Osteoblast (primary cell): ENCODE measurements around the gene POLA1. TPM values are rescaled to one million over a fixed set of nuclear protein-coding genes. Genes with fewer than 3 reads are reported as not detected.

Source experiments
- DNase-seq: peaks from one replicate; pipeline ENCODE4 v3.0.0; 2011; ENCODE audit warnings: low spot score, mixed read lengths; ENCODE audit not compliant: insufficient read length; ENCODE audit errors: missing footprints
- H2AFZ ChIP-seq: 2 replicates; pipeline ENCODE4 v1.6.0; 2011; ENCODE audit warnings: mild to moderate bottlenecking, low read length
- H3K27ac ChIP-seq: 2 replicates; pipeline ENCODE4 v1.5.1; 2011; ENCODE audit warnings: mild to moderate bottlenecking, low read depth, low read length, moderate library complexity
- H3K27me3 ChIP-seq: 2 replicates; pipeline ENCODE4 v1.6.0; 2012; ENCODE audit warnings: mild to moderate bottlenecking, control low read depth, inconsistent platforms, low read length, moderate library complexity; ENCODE audit not compliant: insufficient read depth
- H3K36me3 ChIP-seq: 2 replicates; pipeline ENCODE4 v1.5.1; 2011; ENCODE audit warnings: mild to moderate bottlenecking, low read length, control low read depth, moderate library complexity; ENCODE audit not compliant: insufficient read depth
- H3K4me1 ChIP-seq: 2 replicates; pipeline ENCODE4 v1.5.1; 2011; ENCODE audit warnings: mild to moderate bottlenecking, low read length, control low read depth, moderate library complexity; ENCODE audit not compliant: insufficient read depth
- H3K4me2 ChIP-seq: 2 replicates; pipeline ENCODE4 v1.6.0; 2011; ENCODE audit warnings: mild to moderate bottlenecking, low read length; ENCODE audit not compliant: insufficient read depth
- H3K4me3 ChIP-seq: fragments of 200-600 bp; sonication (generic); 3 replicates; pipeline ENCODE4 v1.5.1; 2012; ENCODE audit warnings: mild to moderate bottlenecking, low read length, inconsistent platforms; ENCODE audit not compliant: insufficient read depth
- H3K79me2 ChIP-seq: 2 replicates; pipeline ENCODE4 v1.6.0; 2012; ENCODE audit warnings: mild to moderate bottlenecking, low read length, control low read depth, inconsistent platforms; ENCODE audit not compliant: insufficient read depth
- H3K9me3 ChIP-seq: 2 replicates; pipeline ENCODE4 v1.5.1; 2011; ENCODE audit warnings: low read depth, low read length, control low read depth
- H4K20me1 ChIP-seq: 2 replicates; pipeline ENCODE4 v1.6.0; 2012; ENCODE audit warnings: mild to moderate bottlenecking, low read length, control low read depth; ENCODE audit not compliant: insufficient read depth
- total RNA-seq: library from RNA; depleted of rRNA; stranded (reverse); fragments of >200 nt; gene quantifications from 2 replicates; pipeline ENCODE4 v1.2.3, GENCODE V29; 2012
- TF ChIP-seq, protein P1 (sequence below): IDR thresholded peaks from 2 replicates; pipeline ENCODE4 v1.5.1; 2011; ENCODE audit warnings: mild to moderate bottlenecking, low read depth, low read length, moderate library complexity; ENCODE audit errors: extremely low read depth

The POLA1 gene
- total RNA-seq, 1 donor: 11.9 TPM

DNA sequence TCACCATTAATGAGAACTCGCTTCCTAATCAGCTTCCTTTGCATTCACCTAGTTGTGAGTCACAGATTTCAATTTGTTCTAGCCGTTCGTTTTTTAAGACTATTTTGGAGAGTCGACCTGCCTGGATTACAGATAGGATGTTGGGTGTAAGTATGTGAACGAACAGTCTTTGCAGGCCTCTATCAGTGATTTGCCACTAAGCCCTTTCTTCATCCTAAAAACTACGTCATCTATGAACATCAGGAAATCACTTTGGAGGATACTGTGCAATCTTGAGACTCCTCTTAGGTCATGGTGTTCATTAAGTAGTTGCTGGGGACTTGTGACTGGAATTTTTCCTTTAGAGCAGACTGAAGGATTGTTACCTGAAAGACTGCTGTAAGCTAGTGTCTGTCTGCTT, 1.1 kb downstream of the POLA1 start:
- H3K4me2 ChIP-seq: peak overlapping the region; percentile 81
- peak overlapping the region; percentile 82 for H3K4me3 ChIP-seq
- DNase-seq: no peak
- H3K9me3 ChIP-seq: no peaks in the 10 kb centered on the region
- H3K36me3 ChIP-seq: no peaks in the 10 kb centered on the region
- TF ChIP-seq, protein P1, sequence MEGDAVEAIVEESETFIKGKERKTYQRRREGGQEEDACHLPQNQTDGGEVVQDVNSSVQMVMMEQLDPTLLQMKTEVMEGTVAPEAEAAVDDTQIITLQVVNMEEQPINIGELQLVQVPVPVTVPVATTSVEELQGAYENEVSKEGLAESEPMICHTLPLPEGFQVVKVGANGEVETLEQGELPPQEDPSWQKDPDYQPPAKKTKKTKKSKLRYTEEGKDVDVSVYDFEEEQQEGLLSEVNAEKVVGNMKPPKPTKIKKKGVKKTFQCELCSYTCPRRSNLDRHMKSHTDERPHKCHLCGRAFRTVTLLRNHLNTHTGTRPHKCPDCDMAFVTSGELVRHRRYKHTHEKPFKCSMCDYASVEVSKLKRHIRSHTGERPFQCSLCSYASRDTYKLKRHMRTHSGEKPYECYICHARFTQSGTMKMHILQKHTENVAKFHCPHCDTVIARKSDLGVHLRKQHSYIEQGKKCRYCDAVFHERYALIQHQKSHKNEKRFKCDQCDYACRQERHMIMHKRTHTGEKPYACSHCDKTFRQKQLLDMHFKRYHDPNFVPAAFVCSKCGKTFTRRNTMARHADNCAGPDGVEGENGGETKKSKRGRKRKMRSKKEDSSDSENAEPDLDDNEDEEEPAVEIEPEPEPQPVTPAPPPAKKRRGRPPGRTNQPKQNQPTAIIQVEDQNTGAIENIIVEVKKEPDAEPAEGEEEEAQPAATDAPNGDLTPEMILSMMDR: no peak
- H3K27me3 ChIP-seq: no peaks in the 10 kb centered on the region
- peaks cover 37% of the 10 kb centered on the region for H3K79me2 ChIP-seq
- no peak overlapping the region for H3K27ac ChIP-seq
- peak overlapping the region; percentile 25 for H2AFZ ChIP-seq
- no peaks in the 10 kb centered on the region for H4K20me1 ChIP-seq
- no peaks in the 10 kb centered on the region for H3K4me1 ChIP-seq

DNA sequence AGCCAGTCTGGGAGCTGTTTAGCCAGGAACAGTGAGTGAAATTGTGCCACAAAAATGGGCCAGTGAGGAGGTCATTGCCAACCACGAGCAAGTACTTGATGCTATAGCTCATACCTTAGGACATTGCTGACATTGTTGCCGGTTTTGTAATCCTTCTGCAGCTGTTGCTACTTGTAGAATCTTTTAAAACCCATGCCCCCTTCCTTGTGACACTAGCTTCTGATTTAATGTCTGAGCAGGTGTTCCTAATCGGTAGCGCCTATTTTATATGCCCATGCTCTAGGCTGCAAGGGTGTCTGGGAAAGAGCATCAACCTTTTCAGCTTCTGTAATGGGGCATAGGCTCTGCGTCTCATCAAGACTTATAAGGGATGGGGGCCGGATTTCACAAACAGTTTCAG, 2.6 kb downstream of the POLA1 start:
- no peak overlapping the region for H3K4me3 ChIP-seq
- no peak for DNase-seq
- H3K27me3 ChIP-seq: no peaks in the 10 kb centered on the region
- H4K20me1 ChIP-seq: no peaks in the 10 kb centered on the region
- peaks cover 37% of the 10 kb centered on the region for H3K79me2 ChIP-seq
- no peaks in the 10 kb centered on the region for H3K9me3 ChIP-seq
- no peaks in the 10 kb centered on the region for H3K4me1 ChIP-seq
- no peak overlapping the region for H2AFZ ChIP-seq
- no peak overlapping the region for H3K27ac ChIP-seq
- TF ChIP-seq, protein P1: no peak
- no peak overlapping the region for H3K4me2 ChIP-seq
- H3K36me3 ChIP-seq: no peaks in the 10 kb centered on the region

DNA sequence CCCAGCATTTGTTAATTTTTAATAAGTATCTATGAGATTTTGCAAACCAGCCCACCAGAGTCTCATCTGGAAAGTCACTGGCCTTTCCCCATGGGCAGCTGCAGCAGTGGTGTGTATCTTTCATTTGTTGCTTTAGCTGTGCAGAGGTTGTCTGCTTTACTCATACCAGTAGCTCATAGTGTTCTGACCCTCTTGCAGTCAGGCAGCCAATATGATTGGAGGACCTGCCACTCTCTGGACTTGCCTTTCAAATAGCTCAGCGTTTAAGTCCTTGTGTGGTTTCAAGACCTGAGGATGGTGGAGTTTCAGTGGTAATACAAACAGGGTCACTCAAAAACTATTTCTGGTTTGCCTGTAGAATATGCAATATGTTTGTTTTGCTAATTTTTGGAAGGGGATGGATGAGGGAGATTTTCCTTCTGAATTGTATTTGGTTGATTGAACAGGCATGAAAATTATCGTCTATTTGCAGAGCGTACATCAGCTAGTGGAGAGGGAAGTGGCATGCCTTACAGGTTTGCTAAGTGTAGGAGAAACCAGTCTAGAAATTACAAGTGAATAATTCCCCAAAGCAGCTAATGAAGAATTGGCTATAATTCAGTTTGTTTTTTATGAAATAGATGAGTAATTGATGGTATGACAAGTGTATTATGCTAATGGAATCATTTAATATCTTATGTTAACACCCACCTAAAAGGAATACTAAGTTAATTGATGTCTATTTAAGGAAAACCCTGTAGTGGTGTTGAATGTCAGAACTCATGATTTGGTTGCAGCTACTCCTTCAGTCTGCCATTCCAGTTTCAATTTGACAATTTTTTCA, 8.9 kb downstream of the POLA1 start:
- Histone ChIP-seq H3K27me3 (no peaks in the 10 kb centered on the region), H3K4me2 (no peak overlapping the region), H4K20me1 (no peaks in the 10 kb centered on the region), H2AFZ (no peak overlapping the region), H3K9me3 (no peaks in the 10 kb centered on the region), H3K4me3 (no peak overlapping the region), H3K36me3 (peaks cover 3% of the 10 kb centered on the region), H3K79me2 (peaks cover 6% of the 10 kb centered on the region), H3K4me1 (no peaks in the 10 kb centered on the region), H3K27ac (no peak overlapping the region)
- no peak for DNase-seq
- TF ChIP-seq, protein P1: no peak

DNA sequence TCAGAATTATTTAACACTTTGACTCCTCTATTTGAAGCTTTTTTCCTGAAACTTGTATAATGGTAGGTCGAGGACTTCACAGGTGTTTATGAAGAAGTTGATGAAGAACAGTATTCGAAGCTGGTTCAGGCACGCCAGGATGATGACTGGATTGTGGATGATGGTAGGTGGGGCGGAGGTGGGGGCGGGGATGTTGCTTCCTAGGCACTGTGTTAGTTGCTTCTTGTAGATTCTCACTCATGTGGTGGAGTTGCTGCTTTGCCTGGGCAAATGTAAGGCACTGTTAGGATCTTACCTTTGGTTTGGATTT, 9.4 kb downstream of the POLA1 start:
- no peak overlapping the region for H3K4me3 ChIP-seq
- TF ChIP-seq, protein P1: no peak
- no peaks in the 10 kb centered on the region for H3K4me1 ChIP-seq
- no peaks in the 10 kb centered on the region for H3K9me3 ChIP-seq
- H3K36me3 ChIP-seq: peaks cover 3% of the 10 kb centered on the region
- H4K20me1 ChIP-seq: no peaks in the 10 kb centered on the region
- peaks cover 4% of the 10 kb centered on the region for H3K79me2 ChIP-seq
- DNase-seq: no peak
- H3K27ac ChIP-seq: no peak overlapping the region
- H3K27me3 ChIP-seq: no peaks in the 10 kb centered on the region
- no peak overlapping the region for H3K4me2 ChIP-seq
- H2AFZ ChIP-seq: no peak overlapping the region
